DMS79 treated with DMSO at 0.1 percent for 48 hours (cell line): ENCODE data around the gene SVEP1.
"Not testable (repeated sequence)": the region's sequence is repeated elsewhere in the genome, so short reads cannot be mapped to it uniquely, and the experiment has no call there.

ENCODE experiments used
- DNase-seq: peaks from one replicate; lab custom pipeline; 2025; lab: John Stamatoyannopoulos, UW

Gene SVEP1

GRCh38 chr9:110578575-110579033 is 937 bp downstream of the SVEP1 start:
- peak; percentile 39 for DNase-seq

GRCh38 chr9:110575945-110576344 is 3.6 kb downstream of the SVEP1 start:
- DNase-seq = no peak

GRCh38 chr9:110575169-110575568 is 4.4 kb downstream of the SVEP1 start:
- DNase-seq = no peak

GRCh38 chr9:110573305-110573704 is 6.2 kb downstream of the SVEP1 start:
- DNase-seq = no peak

GRCh38 chr9:110571801-110572483 is 7.6 kb downstream of the SVEP1 start:
- no peak for DNase-seq

- no peak for DNase-seq
Observed at GRCh38 chr9:110566156-110566555, 13.4 kb downstream of the SVEP1 start.

- no peak for DNase-seq
Observed at GRCh38 chr9:110561826-110562225, 17.7 kb downstream of the SVEP1 start.

- DNase-seq = no peak
Observed at GRCh38 chr9:110559869-110560268, 19.7 kb downstream of the SVEP1 start.

GRCh38 chr9:110555551-110556331 is 23.8 kb downstream of the SVEP1 start:
- no peak for DNase-seq

GRCh38 chr9:110546411-110546871 is 33.1 kb downstream of the SVEP1 start:
- no peak for DNase-seq

- peak; percentile 10 for DNase-seq
Observed at GRCh38 chr9:110545705-110546104, 33.8 kb downstream of the SVEP1 start.

- DNase-seq = peak; percentile 81
Observed at GRCh38 chr9:110543631-110544051, 35.9 kb downstream of the SVEP1 start.

- no peak for DNase-seq
Observed at GRCh38 chr9:110541950-110542349, 37.6 kb downstream of the SVEP1 start.

- no peak for DNase-seq
Observed at GRCh38 chr9:110538647-110539041, 40.9 kb downstream of the SVEP1 start.

GRCh38 chr9:110537841-110538646 is 41.5 kb downstream of the SVEP1 start:
- DNase-seq = no peak

GRCh38 chr9:110536822-110537221 is 42.7 kb downstream of the SVEP1 start:
- no peak for DNase-seq

GRCh38 chr9:110534162-110534561 is 45.4 kb downstream of the SVEP1 start:
- not testable (repeated sequence) for DNase-seq

- DNase-seq = no peak
Observed at GRCh38 chr9:110532908-110533665, 46.5 kb downstream of the SVEP1 start.

- no peak for DNase-seq
Observed at GRCh38 chr9:110531776-110532175, 47.8 kb downstream of the SVEP1 start.

GRCh38 chr9:110531241-110531640 is 48.3 kb downstream of the SVEP1 start:
- DNase-seq = not testable (repeated sequence)

GRCh38 chr9:110528645-110529044 is 50.9 kb downstream of the SVEP1 start:
- no peak for DNase-seq

- no peak for DNase-seq
Observed at GRCh38 chr9:110526426-110526825, 53.1 kb downstream of the SVEP1 start.
